Measurements from ENCODE around the gene ADAMTS14.

The ADAMTS14 gene

DNA sequence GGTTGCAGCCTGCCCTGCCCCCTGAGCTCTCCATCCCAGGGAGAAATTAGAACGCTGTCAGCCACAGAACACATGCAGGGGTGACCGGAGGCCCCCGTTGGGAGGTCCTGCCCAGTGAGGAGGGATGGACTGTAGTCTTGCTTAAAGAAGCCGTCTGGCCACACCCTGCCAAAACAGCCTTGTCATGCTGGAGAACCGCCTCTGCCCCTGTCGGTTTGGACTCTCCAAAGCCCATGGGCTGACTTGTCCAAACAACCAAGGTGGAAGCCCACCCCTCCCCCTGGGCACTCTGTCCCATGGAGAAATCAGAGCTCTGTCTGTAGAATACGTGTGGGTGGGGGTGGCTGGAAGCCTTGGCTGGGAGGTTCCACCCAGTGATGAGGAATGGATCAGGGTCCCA lies 125.5 kb downstream of the ADAMTS14 start:
- no peak for DNase-seq

DNA sequence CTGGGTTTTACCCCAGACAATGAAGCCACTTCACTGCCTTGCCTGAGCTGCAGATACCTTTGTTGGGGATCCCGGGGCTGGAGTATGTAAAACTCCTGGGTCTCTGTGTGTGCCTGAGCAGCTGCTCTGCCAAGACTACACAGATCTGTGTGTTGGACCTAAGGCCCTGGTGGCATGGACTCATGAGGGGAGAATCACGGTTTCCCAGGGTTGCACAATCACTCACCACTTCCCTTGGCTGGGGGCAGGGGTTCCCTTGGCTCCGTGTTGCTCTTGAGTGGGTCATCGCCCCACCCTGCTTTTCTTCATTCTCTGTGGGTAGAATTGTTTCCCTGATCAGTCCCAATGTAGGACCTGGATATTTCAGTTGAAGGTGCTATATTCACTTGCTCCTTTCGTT lies 126.8 kb downstream of the ADAMTS14 start:
- no peak for DNase-seq

DNA sequence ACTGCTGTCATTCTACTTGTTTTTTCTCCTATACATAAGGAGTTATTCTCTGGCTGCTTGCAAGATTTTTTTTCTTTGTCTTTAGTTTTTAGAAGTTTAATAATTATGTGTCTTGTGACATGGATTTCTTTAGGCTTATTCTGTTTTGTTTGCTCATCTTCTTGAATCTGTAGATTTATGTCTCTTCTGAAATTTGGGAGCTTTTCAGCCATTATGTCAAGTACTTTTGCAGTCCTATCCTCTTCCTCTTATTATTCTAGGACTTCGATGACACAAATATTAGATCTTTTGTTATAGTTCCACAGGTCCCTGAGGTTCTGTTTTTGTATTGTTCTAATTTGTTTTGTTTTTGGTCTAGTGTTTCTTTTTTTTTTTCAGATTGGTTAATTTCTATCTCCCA lies 129.5 kb downstream of the ADAMTS14 start:
- no peak for DNase-seq

DNA sequence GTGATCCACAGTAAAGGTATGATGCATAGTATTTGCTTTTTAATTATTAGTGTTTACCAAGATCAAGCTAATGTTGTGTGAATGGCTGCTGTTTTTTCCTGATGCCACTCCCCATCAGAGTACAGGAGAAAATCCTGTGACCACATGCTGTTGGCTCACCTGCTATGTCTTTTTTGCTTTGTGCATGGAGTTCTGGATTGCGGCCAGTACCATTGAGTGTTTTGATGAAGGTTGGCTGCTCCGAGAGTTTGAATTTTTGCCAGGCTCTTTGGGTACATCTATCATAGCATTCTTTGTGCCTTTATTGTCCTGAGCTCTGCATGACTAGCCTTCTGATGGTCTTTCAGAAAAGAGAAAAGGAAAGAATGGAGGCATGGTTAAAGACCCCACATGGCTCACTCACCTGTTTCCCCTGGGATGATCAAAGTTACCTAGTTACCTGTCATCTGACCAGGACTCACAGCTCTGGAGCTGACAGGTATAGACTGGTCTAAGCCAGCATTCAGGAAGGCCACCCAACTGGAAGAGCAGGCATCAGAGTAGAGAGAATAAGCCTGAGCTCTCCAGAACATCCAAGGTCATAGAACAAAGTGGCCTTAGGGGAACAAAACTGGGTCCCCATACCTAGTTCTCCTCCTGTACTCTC lies 131.6 kb downstream of the ADAMTS14 start:
- no peak for DNase-seq

DNA sequence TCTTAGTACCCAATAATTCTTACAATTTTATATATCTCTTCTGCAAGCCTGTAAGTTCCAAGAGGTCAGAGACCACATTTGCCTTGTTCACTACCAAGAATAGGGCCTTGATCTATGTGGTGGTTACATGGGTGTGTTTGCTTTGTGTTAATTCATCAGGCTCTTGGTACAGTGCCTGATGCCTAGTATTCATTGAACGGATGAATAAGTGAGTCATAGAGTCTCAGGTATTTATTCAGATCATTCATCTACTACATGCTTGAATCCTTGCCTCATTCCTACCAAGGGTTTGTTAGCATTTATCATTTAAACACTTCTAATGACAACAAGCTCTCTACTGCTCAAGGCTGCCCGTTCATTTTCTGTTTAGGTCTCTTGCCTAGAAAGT lies 132.1 kb downstream of the ADAMTS14 start:
- no peak for DNase-seq

DNA sequence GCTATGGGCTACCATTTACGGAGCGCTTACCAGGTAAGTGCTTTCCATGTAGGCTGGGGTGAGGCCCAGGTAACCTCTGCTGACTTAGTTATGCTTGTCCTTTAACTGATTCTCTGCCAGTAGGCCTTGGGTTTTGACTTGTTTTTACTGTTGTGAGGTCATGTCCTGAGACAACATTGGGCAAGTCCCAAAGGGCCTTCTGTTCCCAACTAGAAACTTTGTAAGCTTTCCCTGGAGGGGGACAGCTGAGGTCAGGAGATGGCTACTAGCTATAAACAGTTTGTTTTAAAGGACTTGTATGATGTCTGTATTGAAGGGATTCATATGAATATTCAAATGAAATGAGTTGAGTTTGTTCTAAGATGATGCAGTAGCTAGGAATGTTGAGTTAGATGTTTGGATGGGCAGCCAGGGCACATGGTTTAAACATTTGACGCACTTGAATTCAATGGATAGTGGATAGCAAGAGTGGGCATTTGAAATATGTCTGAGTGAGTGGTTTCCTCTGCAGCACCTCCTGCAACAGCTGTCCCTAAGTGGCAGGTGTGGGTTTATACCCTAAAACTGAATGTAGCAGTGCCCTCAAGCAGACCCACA lies 133.4 kb downstream of the ADAMTS14 start:
- DNase-seq: no peak

DNA sequence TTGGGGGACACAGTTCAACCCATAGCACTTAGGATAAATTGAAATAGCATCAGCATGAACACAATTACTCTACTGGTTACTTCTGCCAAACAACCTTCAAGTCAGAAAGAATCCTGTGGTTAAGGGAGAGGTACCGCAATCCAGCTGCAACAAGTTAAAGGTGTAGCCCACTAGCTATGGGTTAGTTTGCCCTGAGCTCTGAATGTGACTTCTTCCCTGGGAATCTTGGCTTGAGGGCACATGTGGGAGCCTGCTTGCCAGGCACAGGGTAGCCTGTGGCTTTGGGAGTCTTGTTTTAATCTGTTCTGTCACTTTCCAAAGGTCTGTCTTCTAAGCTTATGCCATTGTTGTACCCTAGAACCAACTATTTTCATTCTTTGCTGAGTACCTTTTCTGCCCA lies 134.5 kb downstream of the ADAMTS14 start:
- DNase-seq: no peak

DNA sequence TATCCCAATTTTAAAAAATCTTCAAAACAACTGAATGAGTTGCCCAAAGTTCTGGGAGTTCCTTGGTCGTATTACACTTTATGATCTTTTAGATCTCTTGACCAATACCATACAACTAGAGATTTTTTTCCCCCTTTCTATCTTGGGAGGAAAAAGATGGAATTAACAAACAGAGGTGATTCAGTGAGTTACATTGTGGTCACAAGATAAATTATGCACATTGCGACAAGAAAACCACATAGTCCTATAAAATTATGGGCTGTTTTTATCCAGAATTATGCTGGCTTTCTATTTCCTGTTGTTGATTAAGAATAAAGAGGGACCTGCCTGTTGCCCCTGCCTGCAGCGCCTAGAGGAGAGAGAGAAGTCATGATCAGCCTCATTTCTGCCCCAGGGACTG lies 135.2 kb downstream of the ADAMTS14 start:
- no peak for DNase-seq

DNA sequence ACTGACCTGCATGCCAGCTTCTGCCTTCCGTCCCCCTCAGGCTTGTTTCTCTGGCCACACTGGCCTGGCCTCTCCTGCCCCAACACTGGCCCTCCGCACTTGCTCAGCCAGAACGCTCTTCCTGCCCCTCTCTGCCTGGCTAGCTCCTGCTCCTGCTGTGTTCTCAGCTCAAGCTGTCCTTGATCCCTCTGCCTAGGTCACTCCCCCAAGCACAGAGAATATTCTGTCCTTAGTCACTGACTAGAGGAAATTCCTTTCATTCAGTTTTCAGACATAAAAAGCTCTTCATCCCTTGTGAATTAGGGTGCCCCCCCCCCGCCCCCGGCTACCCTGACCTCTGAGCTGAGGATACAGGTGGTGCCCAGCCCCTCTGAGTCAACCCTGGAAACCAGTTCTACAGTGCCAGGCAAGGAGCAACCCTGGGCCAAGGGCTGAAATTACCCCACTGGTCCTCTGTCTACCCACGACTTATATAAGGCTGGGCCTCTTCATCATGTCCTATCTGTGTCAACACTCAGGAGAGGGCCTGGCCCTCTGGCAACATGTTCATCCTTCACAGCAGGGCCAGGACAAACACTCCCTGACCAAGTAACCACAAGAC lies 136.8 kb downstream of the ADAMTS14 start:
- DNase-seq: no peak

DNA sequence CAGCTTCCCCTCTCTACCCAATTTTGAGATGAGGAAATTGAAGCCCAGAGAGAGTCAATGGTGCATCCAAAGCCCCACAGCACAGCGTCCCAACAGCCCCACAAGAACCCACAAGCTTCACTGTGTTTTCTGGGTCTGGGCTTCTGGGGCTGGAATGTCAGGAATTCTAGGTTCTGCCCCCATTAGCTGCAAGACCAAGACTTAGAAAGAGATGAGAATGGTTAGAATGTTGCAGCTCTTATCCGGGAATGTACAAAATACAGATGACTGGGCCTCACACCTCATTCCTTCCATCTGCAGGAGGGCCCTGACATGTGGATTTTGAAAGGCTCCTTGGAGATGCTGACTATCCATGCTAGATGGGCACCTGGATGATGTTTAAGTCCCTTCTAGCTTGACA lies 137.4 kb downstream of the ADAMTS14 start:
- DNase-seq: no peak

DNA sequence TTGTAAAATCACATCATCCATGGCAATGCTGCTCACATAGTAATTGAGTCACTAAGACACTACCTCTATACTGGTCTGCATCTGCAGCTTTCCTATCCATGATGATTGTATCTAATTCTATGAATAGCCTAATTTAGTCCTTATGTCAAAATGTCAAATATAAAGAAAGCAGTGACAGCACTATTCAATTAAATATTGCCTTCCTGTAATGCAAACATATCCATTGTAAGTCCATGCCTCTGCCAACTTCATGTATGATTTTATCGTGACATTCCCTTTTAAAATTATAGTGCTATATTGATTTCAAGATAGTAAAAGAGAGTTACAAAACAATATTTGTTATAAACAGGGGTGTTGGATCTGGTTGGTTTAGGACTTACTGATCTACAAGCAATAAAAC lies 138.7 kb downstream of the ADAMTS14 start:
- DNase-seq: no peak

DNA sequence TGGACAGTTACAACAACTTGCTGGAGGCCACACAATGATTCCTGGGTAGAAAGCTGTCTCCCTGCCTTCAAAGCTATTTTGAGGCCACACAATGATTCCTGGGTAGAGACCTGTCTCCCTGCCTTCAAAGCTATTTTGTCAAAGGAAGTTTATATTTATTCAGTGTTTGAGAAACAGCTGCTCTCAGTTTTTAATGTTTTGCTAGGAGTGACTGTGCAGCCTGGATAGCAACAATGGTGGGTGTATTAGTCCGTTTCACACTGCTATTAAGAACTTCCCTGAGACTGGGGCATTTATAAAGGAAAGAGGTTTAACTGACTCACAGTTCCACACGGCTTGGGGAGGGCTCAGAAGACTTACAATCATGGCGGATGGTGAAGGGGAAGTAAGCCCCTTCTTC lies 139.6 kb downstream of the ADAMTS14 start:
- DNase-seq: no peak
